Hepatic stellate cell (primary cell): ENCODE results near the gene MBD3L2B.
"Not testable (repeated sequence)": the region's sequence is repeated elsewhere in the genome, so short reads cannot be mapped to it uniquely, and the experiment has no call there.

ENCODE experiments used
- DNase-seq: peaks from one replicate; pipeline ENCODE4 v3.0.0; 2011; ENCODE audit warnings: low spot score

The MBD3L2B gene

GRCh38 chr19:7021331-7021730 lies at the start of gene MBD3L2B:
MBD3L2B (minus strand) TSS chr19:7021431; CDS start chr19:7021397, 34 bp downstream.
- DNase-seq, result not testable (repeated sequence)

GRCh38 chr19:7069904-7070226 lies 48.6 kb upstream of the MBD3L2B start:
- peak; percentile 20 for DNase-seq

- peak; percentile 90 for DNase-seq
Observed at GRCh38 chr19:7069042-7069903, 48.0 kb upstream of the MBD3L2B start, which contains the start of gene ZNF557. ZNF557 (plus strand) TSS chr19:7069703; CDS start chr19:7075075, 5,372 bp downstream.

GRCh38 chr19:7068599-7068998 lies 47.4 kb upstream of the MBD3L2B start:
- DNase-seq, result no peak

GRCh38 chr19:7067716-7068115 lies 46.5 kb upstream of the MBD3L2B start:
- DNase-seq, result peak; percentile 22

GRCh38 chr19:7067122-7067521 lies 45.9 kb upstream of the MBD3L2B start:
- DNase-seq, result not testable (repeated sequence)

- no peak for DNase-seq
Observed at GRCh38 chr19:7063764-7064418, 42.7 kb upstream of the MBD3L2B start.

GRCh38 chr19:7063339-7063738 lies 42.1 kb upstream of the MBD3L2B start:
- no peak for DNase-seq

GRCh38 chr19:7059977-7060376 lies 38.7 kb upstream of the MBD3L2B start:
- DNase-seq, result not testable (repeated sequence)

- not testable (repeated sequence) for DNase-seq
Observed at GRCh38 chr19:7058576-7058975, 37.3 kb upstream of the MBD3L2B start, which contains the start of gene MBD3L3. MBD3L3 (minus strand) TSS chr19:7058676; CDS start chr19:7058605, 71 bp downstream.

- DNase-seq, result not testable (repeated sequence)
Observed at GRCh38 chr19:7056371-7056770, 35.1 kb upstream of the MBD3L2B start.

GRCh38 chr19:7055679-7056078 lies 34.4 kb upstream of the MBD3L2B start:
- DNase-seq, result not testable (repeated sequence)

GRCh38 chr19:7054635-7055368 lies 33.6 kb upstream of the MBD3L2B start:
- DNase-seq, result not testable (repeated sequence)

GRCh38 chr19:7052896-7053295 lies 31.7 kb upstream of the MBD3L2B start:
- DNase-seq, result not testable (repeated sequence)

GRCh38 chr19:7051421-7051820 lies 30.2 kb upstream of the MBD3L2B start:
- not testable (repeated sequence) for DNase-seq

- not testable (repeated sequence) for DNase-seq
Observed at GRCh38 chr19:7049021-7049420, 27.8 kb upstream of the MBD3L2B start, which contains the start of gene MBD3L2. MBD3L2 (plus strand) TSS chr19:7049321; CDS start chr19:7049374, 53 bp downstream.

- not testable (repeated sequence) for DNase-seq
Observed at GRCh38 chr19:7041563-7041962, 20.3 kb upstream of the MBD3L2B start.

GRCh38 chr19:7040079-7040478 lies 18.8 kb upstream of the MBD3L2B start, which contains the start of gene MBD3L4:
MBD3L4 (minus strand) TSS chr19:7040179; CDS start chr19:7040144, 35 bp downstream.
- DNase-seq, result not testable (repeated sequence)

GRCh38 chr19:7030278-7030677 lies 9.0 kb upstream of the MBD3L2B start, which contains the start of gene MBD3L5:
MBD3L5 (plus strand) TSS chr19:7030578; CDS start chr19:7030612, 34 bp downstream.
- not testable (repeated sequence) for DNase-seq

GRCh38 chr19:7028790-7029189 lies 7.6 kb upstream of the MBD3L2B start:
- not testable (repeated sequence) for DNase-seq

GRCh38 chr19:7018828-7019227 lies 2.4 kb downstream of the MBD3L2B start:
- no peak for DNase-seq

- DNase-seq, result no peak
Observed at GRCh38 chr19:7013678-7014077, 7.6 kb downstream of the MBD3L2B start.
